HEK293 (cell line): ENCODE data around the gene FTL.

Source experiments
- AEBP2 ChIP-seq: fragments of 450-650 bp; formaldehyde crosslinking; IDR thresholded peaks from 2 replicates; pipeline ENCODE4 v1.5.1; 2016; ENCODE audit warnings: missing biosample characterization, missing genetic modification characterization, borderline replicate concordance
- FEZF1 ChIP-seq: fragments of 450-650 bp; formaldehyde crosslinking; IDR thresholded peaks from 2 replicates; pipeline ENCODE4 v1.5.1; 2016; ENCODE audit warnings: missing biosample characterization, missing genetic modification characterization
- GFI1B ChIP-seq: fragments of 450-650 bp; formaldehyde crosslinking; IDR thresholded peaks from 2 replicates; pipeline ENCODE4 v1.5.1; 2016; ENCODE audit warnings: missing biosample characterization, missing genetic modification characterization
- KLF17 ChIP-seq: fragments of 450-650 bp; formaldehyde crosslinking; IDR thresholded peaks from 2 replicates; pipeline ENCODE4 v1.5.1; 2016; ENCODE audit warnings: missing biosample characterization, missing genetic modification characterization
- RBAK ChIP-seq: fragments of 450-650 bp; formaldehyde crosslinking; IDR thresholded peaks from 2 replicates; pipeline ENCODE4 v1.5.1; 2016; ENCODE audit warnings: missing biosample characterization, missing genetic modification characterization
- SP7 ChIP-seq: fragments of 450-650 bp; formaldehyde crosslinking; IDR thresholded peaks from 2 replicates; pipeline ENCODE4 v1.5.1; 2016; ENCODE audit warnings: missing biosample characterization, missing genetic modification characterization
- YY2 ChIP-seq: fragments of 450-650 bp; formaldehyde crosslinking; IDR thresholded peaks from 2 replicates; pipeline ENCODE4 v1.5.1; 2016; ENCODE audit warnings: missing biosample characterization, missing genetic modification characterization
- ZBTB1 ChIP-seq: fragments of 450-650 bp; formaldehyde crosslinking; IDR thresholded peaks from 2 replicates; pipeline ENCODE4 v1.5.1; 2016; ENCODE audit warnings: missing biosample characterization, missing genetic modification characterization
- ZBTB20 ChIP-seq: fragments of 450-650 bp; formaldehyde crosslinking; IDR thresholded peaks from 2 replicates; pipeline ENCODE4 v1.5.1; 2016; ENCODE audit warnings: missing biosample characterization, missing genetic modification characterization
- ZBTB6 ChIP-seq: fragments of 450-650 bp; formaldehyde crosslinking; IDR thresholded peaks from 2 replicates; pipeline ENCODE4 v1.5.1; 2017; ENCODE audit warnings: missing biosample characterization, missing genetic modification characterization
- ZFHX2 ChIP-seq: fragments of 450-650 bp; formaldehyde crosslinking; conservative IDR thresholded peaks from 2 replicates; pipeline ENCODE4 v1.5.1; 2016; ENCODE audit warnings: missing biosample characterization, missing genetic modification characterization
- ZFP37 ChIP-seq: fragments of 450-650 bp; formaldehyde crosslinking; IDR thresholded peaks from 2 replicates; pipeline ENCODE4 v1.5.1; 2016; ENCODE audit warnings: missing biosample characterization, missing genetic modification characterization
- ZNF19 ChIP-seq: fragments of 450-650 bp; formaldehyde crosslinking; IDR thresholded peaks from 2 replicates; pipeline ENCODE4; 2016; ENCODE audit warnings: missing biosample characterization, missing genetic modification characterization, low read depth
- ZNF211 ChIP-seq: fragments of 450-650 bp; formaldehyde crosslinking; IDR thresholded peaks from 2 replicates; pipeline ENCODE4 v1.5.1; 2016; ENCODE audit warnings: low read depth, missing biosample characterization, missing genetic modification characterization
- ZNF449 ChIP-seq: fragments of 450-650 bp; formaldehyde crosslinking; IDR thresholded peaks from 2 replicates; pipeline ENCODE4 v1.5.1; 2017; ENCODE audit warnings: missing biosample characterization, mild to moderate bottlenecking, missing genetic modification characterization, moderate library complexity
- ZNF501 ChIP-seq: fragments of 450-650 bp; formaldehyde crosslinking; IDR thresholded peaks from 2 replicates; pipeline ENCODE4 v1.5.1; 2016; ENCODE audit warnings: missing biosample characterization, missing genetic modification characterization
- ZNF513 ChIP-seq: fragments of 450-650 bp; IDR thresholded peaks from 2 replicates; pipeline ENCODE4 v1.5.1; 2018; ENCODE audit warnings: missing biosample characterization, missing genetic modification characterization
- ZNF544 ChIP-seq: fragments of 450-650 bp; formaldehyde crosslinking; IDR thresholded peaks from 2 replicates; pipeline ENCODE4 v1.5.0; 2017; ENCODE audit warnings: missing biosample characterization, missing genetic modification characterization
- ZNF76 ChIP-seq: fragments of 450-650 bp; formaldehyde crosslinking; IDR thresholded peaks from 2 replicates; pipeline ENCODE4; 2016; ENCODE audit warnings: low read depth, missing biosample characterization, missing genetic modification characterization, borderline replicate concordance
- ZNF785 ChIP-seq: fragments of 450-650 bp; formaldehyde crosslinking; IDR thresholded peaks from 2 replicates; pipeline ENCODE4 v1.5.1; 2016; ENCODE audit warnings: missing biosample characterization, missing genetic modification characterization
- ZXDB ChIP-seq: fragments of 450-650 bp; formaldehyde crosslinking; IDR thresholded peaks from 2 replicates; pipeline ENCODE4 v1.5.1; 2016; ENCODE audit warnings: missing biosample characterization, missing genetic modification characterization
- TF ChIP-seq, protein P1 (sequence below): fragments of 450-650 bp; formaldehyde crosslinking; IDR thresholded peaks from 2 replicates; pipeline ENCODE4 v1.5.1; 2017; ENCODE audit warnings: missing biosample characterization, missing genetic modification characterization
- TF ChIP-seq, protein P2 (sequence below): fragments of 450-650 bp; formaldehyde crosslinking; IDR thresholded peaks from 2 replicates; pipeline ENCODE4 v1.5.1; 2016; ENCODE audit warnings: missing biosample characterization, missing genetic modification characterization
- TF ChIP-seq, protein P3 (sequence below): fragments of 450-650 bp; formaldehyde crosslinking; IDR thresholded peaks from 2 replicates; pipeline ENCODE4 v1.5.1; 2016; ENCODE audit warnings: missing biosample characterization, missing genetic modification characterization

FTL gene

DNA sequence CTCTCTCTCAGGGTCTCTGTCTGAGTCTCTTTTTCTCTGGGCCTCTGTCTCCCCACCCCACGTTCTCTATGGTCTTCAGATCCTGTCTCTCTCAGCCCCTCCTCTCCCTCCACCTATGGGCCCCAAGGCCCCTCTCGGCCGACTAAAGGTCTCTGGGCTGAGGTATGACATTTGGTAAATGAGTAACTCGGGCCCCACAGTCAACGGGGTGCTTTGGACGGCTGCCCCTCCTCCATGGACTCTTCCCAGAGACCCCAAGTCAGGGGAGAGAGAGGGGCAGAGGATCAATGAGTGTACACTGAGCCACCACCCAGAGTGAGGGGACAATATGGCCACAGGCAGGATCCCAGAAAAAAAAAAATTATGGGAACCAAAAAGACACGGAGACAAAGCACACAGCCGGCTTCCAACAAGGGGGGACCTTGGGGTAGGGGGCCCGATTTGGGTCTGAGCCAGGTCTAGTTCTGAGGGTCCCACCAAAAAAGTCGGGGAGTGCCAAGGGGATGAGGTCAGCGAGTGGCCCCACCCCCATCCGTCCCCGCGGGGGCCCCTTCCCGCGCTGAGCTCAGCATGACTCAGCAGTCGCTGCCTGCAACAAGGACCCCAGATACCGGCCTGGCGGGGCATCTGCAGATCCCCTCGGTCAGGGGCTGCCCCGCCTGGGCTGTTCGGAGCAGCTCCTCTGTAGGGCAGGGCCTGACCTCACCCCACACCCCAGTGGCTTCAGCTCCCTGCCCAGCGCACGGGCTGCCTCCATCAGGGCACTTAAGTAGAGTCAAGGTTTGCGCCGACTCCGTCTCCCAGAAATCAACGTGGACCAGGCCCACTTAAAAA, 1.5 kb upstream of the FTL start (continued):
- TF ChIP-seq RBAK (tag by site-specific recombination) (no peak), ZNF211 (tag by site-specific recombination) (no peak), FEZF1 (tag by site-specific recombination) (0 out of 2 replicates have a peak, but pooled peaks have one; percentile 34), ZBTB1 (tag by site-specific recombination) (no peak), AEBP2 (tag by site-specific recombination) (no peak), ZNF785 (tag by site-specific recombination) (peak; percentile 48; the same call in 1 of the 2 replicates), ZNF513 (no peak; the same call in 1 of the 2 replicates), ZNF19 (no peak), ZNF501 (tag by site-specific recombination) (peak; percentile 66; the same call in 1 of the 2 replicates), GFI1B (no peak), ZNF76 (peak; percentile 53; the same call in 1 of the 2 replicates), ZBTB20 (tag by site-specific recombination) (peak; percentile 77), ZNF449 (tag by site-specific recombination) (0 out of 2 replicates have a peak, but pooled peaks have one; percentile 21), KLF17 (tag by site-specific recombination) (peak; percentile 85), SP7 (tag by site-specific recombination) (peak; percentile 92), ZFHX2 (peak; percentile 55; the same call in 1 of the 2 replicates), ZNF544 (tag by site-specific recombination) (no peak), YY2 (tag by site-specific recombination) (no peak), ZBTB6 (0 out of 2 replicates have a peak, but pooled peaks have one; percentile 14), ZFP37 (tag by site-specific recombination) (peak; percentile 87), ZXDB (peak; percentile 93)
- TF ChIP-seq, protein P1, sequence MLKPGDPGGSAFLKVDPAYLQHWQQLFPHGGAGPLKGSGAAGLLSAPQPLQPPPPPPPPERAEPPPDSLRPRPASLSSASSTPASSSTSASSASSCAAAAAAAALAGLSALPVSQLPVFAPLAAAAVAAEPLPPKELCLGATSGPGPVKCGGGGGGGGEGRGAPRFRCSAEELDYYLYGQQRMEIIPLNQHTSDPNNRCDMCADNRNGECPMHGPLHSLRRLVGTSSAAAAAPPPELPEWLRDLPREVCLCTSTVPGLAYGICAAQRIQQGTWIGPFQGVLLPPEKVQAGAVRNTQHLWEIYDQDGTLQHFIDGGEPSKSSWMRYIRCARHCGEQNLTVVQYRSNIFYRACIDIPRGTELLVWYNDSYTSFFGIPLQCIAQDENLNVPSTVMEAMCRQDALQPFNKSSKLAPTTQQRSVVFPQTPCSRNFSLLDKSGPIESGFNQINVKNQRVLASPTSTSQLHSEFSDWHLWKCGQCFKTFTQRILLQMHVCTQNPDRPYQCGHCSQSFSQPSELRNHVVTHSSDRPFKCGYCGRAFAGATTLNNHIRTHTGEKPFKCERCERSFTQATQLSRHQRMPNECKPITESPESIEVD = no peak
- TF ChIP-seq, protein P2, sequence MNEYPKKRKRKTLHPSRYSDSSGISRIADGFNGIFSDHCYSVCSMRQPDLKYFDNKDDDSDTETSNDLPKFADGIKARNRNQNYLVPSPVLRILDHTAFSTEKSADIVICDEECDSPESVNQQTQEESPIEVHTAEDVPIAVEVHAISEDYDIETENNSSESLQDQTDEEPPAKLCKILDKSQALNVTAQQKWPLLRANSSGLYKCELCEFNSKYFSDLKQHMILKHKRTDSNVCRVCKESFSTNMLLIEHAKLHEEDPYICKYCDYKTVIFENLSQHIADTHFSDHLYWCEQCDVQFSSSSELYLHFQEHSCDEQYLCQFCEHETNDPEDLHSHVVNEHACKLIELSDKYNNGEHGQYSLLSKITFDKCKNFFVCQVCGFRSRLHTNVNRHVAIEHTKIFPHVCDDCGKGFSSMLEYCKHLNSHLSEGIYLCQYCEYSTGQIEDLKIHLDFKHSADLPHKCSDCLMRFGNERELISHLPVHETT (tag by site-specific recombination) = peak; percentile 69
- TF ChIP-seq, protein P3, sequence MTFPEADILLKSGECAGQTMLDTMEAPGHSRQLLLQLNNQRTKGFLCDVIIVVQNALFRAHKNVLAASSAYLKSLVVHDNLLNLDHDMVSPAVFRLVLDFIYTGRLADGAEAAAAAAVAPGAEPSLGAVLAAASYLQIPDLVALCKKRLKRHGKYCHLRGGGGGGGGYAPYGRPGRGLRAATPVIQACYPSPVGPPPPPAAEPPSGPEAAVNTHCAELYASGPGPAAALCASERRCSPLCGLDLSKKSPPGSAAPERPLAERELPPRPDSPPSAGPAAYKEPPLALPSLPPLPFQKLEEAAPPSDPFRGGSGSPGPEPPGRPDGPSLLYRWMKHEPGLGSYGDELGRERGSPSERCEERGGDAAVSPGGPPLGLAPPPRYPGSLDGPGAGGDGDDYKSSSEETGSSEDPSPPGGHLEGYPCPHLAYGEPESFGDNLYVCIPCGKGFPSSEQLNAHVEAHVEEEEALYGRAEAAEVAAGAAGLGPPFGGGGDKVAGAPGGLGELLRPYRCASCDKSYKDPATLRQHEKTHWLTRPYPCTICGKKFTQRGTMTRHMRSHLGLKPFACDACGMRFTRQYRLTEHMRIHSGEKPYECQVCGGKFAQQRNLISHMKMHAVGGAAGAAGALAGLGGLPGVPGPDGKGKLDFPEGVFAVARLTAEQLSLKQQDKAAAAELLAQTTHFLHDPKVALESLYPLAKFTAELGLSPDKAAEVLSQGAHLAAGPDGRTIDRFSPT (tag by site-specific recombination) = peak; percentile 90
